OCI-LY1 (cell line): ENCODE measurements around the gene CC2D2B.

Experiments used
- H2AFZ ChIP-seq: fragments of 200-600 bp; sonication (generic), shearing (Covaris generic); 2 replicates; pipeline ENCODE4 v1.6.0; 2014; ENCODE audit warnings: antibody characterized with exemption, mild to moderate bottlenecking, low read length
- H3F3A ChIP-seq: fragments of 200-600 bp; sonication (generic), shearing (Covaris generic); 2 replicates; pipeline ENCODE4 v1.6.0; 2014; ENCODE audit warnings: mild to moderate bottlenecking, antibody characterized with exemption, low read length, moderate library complexity; ENCODE audit not compliant: insufficient read depth
- H3K27ac ChIP-seq: fragments of 200-600 bp; sonication (generic); 2 replicates; pipeline ENCODE4 v1.5.1; 2014; ENCODE audit warnings: low read length, mixed run types, mild to moderate bottlenecking, low read depth; ENCODE audit not compliant: poor library complexity, severe bottlenecking
- H3K27me3 ChIP-seq: fragments of 200-600 bp; sonication (generic); 2 replicates; pipeline ENCODE4 v1.6.0; 2014; ENCODE audit warnings: antibody characterized with exemption, mild to moderate bottlenecking, low read length, moderate library complexity; ENCODE audit not compliant: insufficient read depth
- H3K36me3 ChIP-seq: fragments of 200-600 bp; sonication (generic); 2 replicates; pipeline ENCODE4 v1.6.1; 2014; ENCODE audit warnings: mild to moderate bottlenecking, antibody characterized with exemption, low read length, moderate library complexity, mixed read lengths; ENCODE audit not compliant: insufficient read depth
- H3K4me1 ChIP-seq: fragments of 200-600 bp; sonication (generic); 2 replicates; pipeline ENCODE4 v1.5.1; 2014; ENCODE audit warnings: mild to moderate bottlenecking, low read length, moderate library complexity; ENCODE audit not compliant: insufficient read depth, severe bottlenecking
- H3K4me2 ChIP-seq: fragments of 200-600 bp; sonication (generic), shearing (Covaris generic); 2 replicates; pipeline ENCODE4 v1.6.1; 2014; ENCODE audit warnings: low read length
- H3K4me3 ChIP-seq: fragments of 200-600 bp; sonication (generic); 2 replicates; pipeline ENCODE4 v1.5.1; 2014; ENCODE audit warnings: low read length, low read depth, mild to moderate bottlenecking, mixed read lengths; ENCODE audit not compliant: poor library complexity, severe bottlenecking
- H3K79me2 ChIP-seq: fragments of 200-600 bp; shearing (Covaris generic); 2 replicates; pipeline ENCODE4 v1.6.1; 2016; ENCODE audit warnings: mixed run types, low read length, mixed read lengths; ENCODE audit not compliant: insufficient read depth
- H3K9ac ChIP-seq: fragments of 200-600 bp; sonication (generic), shearing (Covaris generic); 2 replicates; pipeline ENCODE4 v1.6.1; 2014; ENCODE audit warnings: mild to moderate bottlenecking, low read length, mixed read lengths
- H3K9me2 ChIP-seq: fragments of 200-600 bp; sonication (generic), shearing (Covaris generic); 2 replicates; pipeline ENCODE4 v1.6.1; 2014; ENCODE audit warnings: low read depth, mild to moderate bottlenecking, low read length, mixed read lengths
- H3K9me3 ChIP-seq: fragments of 200-600 bp; shearing (Covaris generic); 2 replicates; pipeline ENCODE4 v1.6.1; 2014; ENCODE audit warnings: low read length, mixed read lengths
- H4K20me1 ChIP-seq: fragments of 200-600 bp; sonication (generic), shearing (Covaris generic); 2 replicates; pipeline ENCODE4 v1.6.0; 2016; ENCODE audit warnings: mild to moderate bottlenecking, low read length; ENCODE audit not compliant: insufficient read depth
- EZH2 ChIP-seq: fragments of 200-600 bp; sonication (generic), shearing (Covaris generic); IDR thresholded peaks from 2 replicates; pipeline ENCODE4 v1.8.0; 2017; ENCODE audit warnings: borderline replicate concordance, mixed run types, mild to moderate bottlenecking, antibody characterized with exemption, low read length, moderate library complexity, mixed read lengths
- TF ChIP-seq, protein P1 (sequence below): fragments of 200-600 bp; sonication (generic), shearing (Covaris generic); IDR thresholded peaks from 2 replicates; pipeline ENCODE4 v1.5.1; 2017; ENCODE audit warnings: mild to moderate bottlenecking, antibody characterized with exemption, low read length, moderate library complexity, mixed read lengths

CC2D2B gene

DNA sequence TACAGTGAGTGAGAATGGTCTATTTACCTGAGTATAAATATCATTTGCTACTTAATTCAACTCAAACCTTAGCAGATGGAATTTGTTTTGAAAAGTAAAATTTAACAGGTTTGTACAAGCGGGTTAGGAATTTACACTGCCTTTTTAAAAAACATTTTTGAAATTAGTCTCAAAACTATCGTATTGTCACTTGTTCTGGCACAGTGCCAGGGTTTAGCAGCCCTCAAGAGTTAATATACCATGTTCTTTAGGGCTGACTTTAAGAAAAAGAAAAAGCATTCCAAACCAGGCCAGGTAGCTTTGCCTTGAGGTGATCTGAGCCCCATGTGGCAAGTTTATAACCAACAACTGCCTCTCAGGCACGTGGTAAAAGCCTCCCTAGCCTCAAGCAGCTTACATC, 153.5 kb downstream of the CC2D2B start:
- TF ChIP-seq EZH2, result no peak
- TF ChIP-seq, protein P1, sequence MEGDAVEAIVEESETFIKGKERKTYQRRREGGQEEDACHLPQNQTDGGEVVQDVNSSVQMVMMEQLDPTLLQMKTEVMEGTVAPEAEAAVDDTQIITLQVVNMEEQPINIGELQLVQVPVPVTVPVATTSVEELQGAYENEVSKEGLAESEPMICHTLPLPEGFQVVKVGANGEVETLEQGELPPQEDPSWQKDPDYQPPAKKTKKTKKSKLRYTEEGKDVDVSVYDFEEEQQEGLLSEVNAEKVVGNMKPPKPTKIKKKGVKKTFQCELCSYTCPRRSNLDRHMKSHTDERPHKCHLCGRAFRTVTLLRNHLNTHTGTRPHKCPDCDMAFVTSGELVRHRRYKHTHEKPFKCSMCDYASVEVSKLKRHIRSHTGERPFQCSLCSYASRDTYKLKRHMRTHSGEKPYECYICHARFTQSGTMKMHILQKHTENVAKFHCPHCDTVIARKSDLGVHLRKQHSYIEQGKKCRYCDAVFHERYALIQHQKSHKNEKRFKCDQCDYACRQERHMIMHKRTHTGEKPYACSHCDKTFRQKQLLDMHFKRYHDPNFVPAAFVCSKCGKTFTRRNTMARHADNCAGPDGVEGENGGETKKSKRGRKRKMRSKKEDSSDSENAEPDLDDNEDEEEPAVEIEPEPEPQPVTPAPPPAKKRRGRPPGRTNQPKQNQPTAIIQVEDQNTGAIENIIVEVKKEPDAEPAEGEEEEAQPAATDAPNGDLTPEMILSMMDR, result no peak

DNA sequence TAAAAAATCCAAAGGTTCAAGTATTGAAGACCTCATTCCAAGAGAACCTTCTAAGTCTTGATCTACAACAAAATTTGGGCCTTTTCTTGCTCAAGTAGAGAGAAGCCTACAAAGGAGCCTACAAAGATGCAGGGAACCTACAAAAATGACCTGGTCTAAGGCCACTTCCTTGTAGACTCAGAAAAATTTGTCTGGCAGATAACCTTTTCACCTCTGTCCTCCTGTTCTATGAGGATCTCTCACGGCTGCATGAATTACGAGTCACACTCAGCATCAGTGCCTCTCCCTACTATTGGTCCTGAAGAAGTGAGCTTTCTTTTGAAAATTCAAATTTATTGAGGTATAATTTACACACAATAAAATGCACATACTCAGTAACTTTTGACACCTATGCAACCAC, 164.9 kb downstream of the CC2D2B start:
- Histone ChIP-seq H4K20me1 (no peaks in the 10 kb centered on the region), H3K4me1 (no peaks in the 10 kb centered on the region), H3K27ac (no peak overlapping the region), H3K27me3 (no peaks in the 10 kb centered on the region), H3K9me3 (no peaks in the 10 kb centered on the region), H3K4me3 (no peak overlapping the region), H3K9ac (no peak overlapping the region), H2AFZ (no peak overlapping the region), H3K9me2 (no peaks in the 10 kb centered on the region), H3K4me2 (no peak overlapping the region), H3K79me2 (no peaks in the 10 kb centered on the region), H3F3A (no peaks in the 10 kb centered on the region), H3K36me3 (no peaks in the 10 kb centered on the region)
- no peak for TF ChIP-seq EZH2
- TF ChIP-seq, protein P1, result no peak

More for the DNA sequence above, 153.5 kb downstream of the CC2D2B start:
- H3K4me2 ChIP-seq, result no peak overlapping the region
- H3K9me3 ChIP-seq, result no peaks in the 10 kb centered on the region
- H2AFZ ChIP-seq, result no peak overlapping the region
- peaks cover 29% of the 10 kb centered on the region; the same call in 1 of the 2 replicates for H3K36me3 ChIP-seq
- H3K4me3 ChIP-seq, result no peak overlapping the region
- no peaks in the 10 kb centered on the region for H3K4me1 ChIP-seq
- H3F3A ChIP-seq, result no peaks in the 10 kb centered on the region
- H4K20me1 ChIP-seq, result no peaks in the 10 kb centered on the region
- H3K27me3 ChIP-seq, result no peaks in the 10 kb centered on the region
- H3K9ac ChIP-seq, result no peak overlapping the region
- H3K27ac ChIP-seq, result no peak overlapping the region
- no peaks in the 10 kb centered on the region for H3K9me2 ChIP-seq
- no peaks in the 10 kb centered on the region for H3K79me2 ChIP-seq

DNA sequence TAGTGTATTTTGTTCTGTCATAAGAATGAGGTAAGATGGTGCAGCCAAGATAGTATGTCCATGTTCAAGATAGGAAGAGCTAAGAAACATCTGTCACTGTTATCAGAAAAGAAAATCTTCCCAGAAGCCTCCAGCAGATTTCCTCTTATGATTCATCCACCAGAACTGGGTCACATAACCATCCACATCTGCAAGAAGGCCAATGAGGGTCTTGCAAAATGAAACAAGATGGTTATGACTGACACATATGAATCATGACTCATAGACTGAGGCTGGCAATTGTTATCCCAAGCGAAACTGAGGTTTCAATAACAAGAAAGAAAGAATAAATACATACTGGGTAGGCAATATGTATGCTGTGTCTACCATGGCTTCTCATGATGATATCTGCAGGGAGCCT, 165.9 kb downstream of the CC2D2B start:
- H3K9me3 ChIP-seq, result no peaks in the 10 kb centered on the region
- H3K79me2 ChIP-seq, result no peaks in the 10 kb centered on the region
- H3F3A ChIP-seq, result no peaks in the 10 kb centered on the region
- H3K4me1 ChIP-seq, result no peaks in the 10 kb centered on the region
- H3K4me2 ChIP-seq, result no peak overlapping the region
- H3K4me3 ChIP-seq, result no peak overlapping the region
- no peaks in the 10 kb centered on the region for H3K9me2 ChIP-seq
- H2AFZ ChIP-seq, result no peak overlapping the region
- no peaks in the 10 kb centered on the region for H3K27me3 ChIP-seq
- no peak overlapping the region for H3K27ac ChIP-seq
- H3K36me3 ChIP-seq, result no peaks in the 10 kb centered on the region
- H4K20me1 ChIP-seq, result no peaks in the 10 kb centered on the region
- H3K9ac ChIP-seq, result no peak overlapping the region
- no peak for TF ChIP-seq EZH2
- TF ChIP-seq, protein P1, result no peak
